OCI-LY7 (cell line): ENCODE measurements around the gene PAQR3. TPM values are rescaled to one million over a fixed set of nuclear protein-coding genes. Genes with fewer than 3 reads are reported as not detected.

Experiments
- Bru-seq: library from RNA; stranded (reverse); fragments of 400-500 nt; gene quantifications from one replicate; lab custom pipeline; 2021; lab: Mats Ljungman, UMichigan
- BruChase-seq, 2 experiments: library from RNA; stranded (reverse); fragments of 400-500 nt; gene quantifications; one replicate each; lab custom pipeline; 2021; lab: Mats Ljungman, UMichigan
- BruUV-seq: library from RNA; stranded (reverse); fragments of 400-500 nt; replicated peaks from 2 replicates; lab custom pipeline; 2021; lab: Mats Ljungman, UMichigan
- CTCF ChIA-PET: fragments of 300-600 bp; sonication (Branson Sonifier 250); formaldehyde crosslinking; loops from one replicate; lab custom pipeline; 2022; ENCODE audit warnings: antibody characterized with exemption; ENCODE audit not compliant: unreplicated experiment; lab: Charles Lee
- POLR2A ChIA-PET: fragments of 300-600 bp; sonication (Branson Sonifier 250); formaldehyde crosslinking; loops from one replicate; lab custom pipeline; 2022; ENCODE audit warnings: antibody characterized with exemption; lab: Charles Lee
- DNase-seq: peaks from one replicate; pipeline ENCODE4 v3.0.0-alpha.2; 2015; ENCODE audit warnings: low spot score
- H2AFZ ChIP-seq: fragments of 200-600 bp; sonication (generic), shearing (Covaris generic); 2 replicates; pipeline ENCODE4 v1.6.1; 2014; ENCODE audit warnings: mild to moderate bottlenecking, antibody characterized with exemption, low read length, moderate library complexity
- H3K27ac ChIP-seq: fragments of 200-600 bp; sonication (generic); 2 replicates; pipeline ENCODE4 v1.5.1; 2014; ENCODE audit warnings: mixed run types, low read depth, mild to moderate bottlenecking, moderate library complexity, low read length, inconsistent platforms; ENCODE audit not compliant: poor library complexity, severe bottlenecking
- H3K36me3 ChIP-seq: fragments of 200-600 bp; sonication (generic); 2 replicates; pipeline ENCODE4 v1.6.1; 2014; ENCODE audit warnings: mild to moderate bottlenecking, antibody characterized with exemption, low read length, moderate library complexity, mixed read lengths; ENCODE audit not compliant: insufficient read depth
- H3K4me1 ChIP-seq: fragments of 200-600 bp; sonication (generic); 2 replicates; pipeline ENCODE4 v1.5.1; 2014; ENCODE audit warnings: mild to moderate bottlenecking, low read length; ENCODE audit not compliant: insufficient read depth, poor library complexity, severe bottlenecking
- H3K4me2 ChIP-seq: fragments of 200-600 bp; sonication (generic); 2 replicates; pipeline ENCODE4 v1.6.1; 2014; ENCODE audit warnings: mild to moderate bottlenecking, low read length
- H3K4me3 ChIP-seq: fragments of 200-600 bp; sonication (generic); 2 replicates; pipeline ENCODE4 v1.5.1; 2014; ENCODE audit warnings: mild to moderate bottlenecking, low read depth, low read length; ENCODE audit not compliant: poor library complexity, severe bottlenecking
- H3K79me2 ChIP-seq: fragments of 200-600 bp; sonication (generic); 2 replicates; pipeline ENCODE4 v1.6.1; 2016; ENCODE audit warnings: low read depth, mild to moderate bottlenecking, low read length, moderate library complexity, mixed read lengths; ENCODE audit not compliant: insufficient read depth
- H3K9me2 ChIP-seq: fragments of 200-600 bp; sonication (generic); 2 replicates; pipeline ENCODE4 v1.6.1; 2016; ENCODE audit warnings: mild to moderate bottlenecking, low read length, mixed read lengths; ENCODE audit not compliant: insufficient read depth
- H3K9me3 ChIP-seq: fragments of 200-600 bp; sonication (generic); 2 replicates; pipeline ENCODE4 v1.6.1; 2014; ENCODE audit warnings: mild to moderate bottlenecking, mixed run types, low read length, mixed read lengths
- H4K20me1 ChIP-seq: fragments of 200-600 bp; sonication (generic); 2 replicates; pipeline ENCODE4 v1.6.1; 2014; ENCODE audit warnings: mild to moderate bottlenecking, antibody characterized with exemption, low read length, moderate library complexity, mixed read lengths; ENCODE audit not compliant: insufficient read depth
- CTCF ChIP-seq: fragments of 200-600 bp; sonication (generic); conservative IDR thresholded peaks from 2 replicates; pipeline ENCODE4 v1.5.1; 2014; ENCODE audit warnings: mild to moderate bottlenecking, antibody characterized with exemption, low read length, moderate library complexity, mixed read lengths
- EZH2phosphoT487 ChIP-seq: fragments of 200-600 bp; sonication (generic); IDR thresholded peaks from 2 replicates; pipeline ENCODE4 v1.6.1; 2018; ENCODE audit warnings: low read depth, borderline replicate concordance, mild to moderate bottlenecking, mixed run types, antibody characterized with exemption, low read length, moderate library complexity, mixed read lengths
- intact Hi-C: fragments of 100-400 bp; cut with micrococcal nuclease; formaldehyde crosslinking; loops from one replicate; pipeline ENCODE4 v1.10.0; 2022; ENCODE audit not compliant: unreplicated experiment
- long read RNA-seq: library from polyadenylated mRNA; stranded (forward); transcript quantifications from one replicate; pipeline ENCODE4 v2.0.0, GENCODE V29; 2022
- total RNA-seq, 2 experiments: library from RNA; depleted of rRNA in 1 of 2; stranded (reverse); fragments of >200 nt in 1 of 2; shearing (Covaris generic) in 1 of 2; gene quantifications; 2 replicates each; pipeline ENCODE4 v1.2.3, GENCODE V29; 2014 to 2022

Gene PAQR3, protein sequence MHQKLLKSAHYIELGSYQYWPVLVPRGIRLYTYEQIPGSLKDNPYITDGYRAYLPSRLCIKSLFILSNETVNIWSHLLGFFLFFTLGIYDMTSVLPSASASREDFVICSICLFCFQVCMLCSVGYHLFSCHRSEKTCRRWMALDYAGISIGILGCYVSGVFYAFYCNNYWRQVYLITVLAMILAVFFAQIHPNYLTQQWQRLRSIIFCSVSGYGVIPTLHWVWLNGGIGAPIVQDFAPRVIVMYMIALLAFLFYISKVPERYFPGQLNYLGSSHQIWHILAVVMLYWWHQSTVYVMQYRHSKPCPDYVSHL
- total RNA-seq (2014; rRNA removed; shearing (Covaris generic)) = 18.5 and 21.6 TPM in 2 replicates
- total RNA-seq (2022) = 26.0 and 28.4 TPM in 2 replicates
- percentile 70 among the genes with signal in this experiment for Bru-seq, nascent RNA
- percentile 83 among the genes with signal in this experiment for BruChase-seq, experiment 1, labeled RNA remaining after a 6-hour chase
- percentile 73 among the genes with signal in this experiment for BruChase-seq, experiment 2, labeled RNA remaining after a 2-hour chase
- long read RNA-seq, full-length matches to known transcripts = 50 of 70 reads
- long read RNA-seq, partial matches to known transcripts = 2 of 70 reads
- long read RNA-seq, other reads (novel, unspliced or antisense) = 18 of 70 reads

DNA sequence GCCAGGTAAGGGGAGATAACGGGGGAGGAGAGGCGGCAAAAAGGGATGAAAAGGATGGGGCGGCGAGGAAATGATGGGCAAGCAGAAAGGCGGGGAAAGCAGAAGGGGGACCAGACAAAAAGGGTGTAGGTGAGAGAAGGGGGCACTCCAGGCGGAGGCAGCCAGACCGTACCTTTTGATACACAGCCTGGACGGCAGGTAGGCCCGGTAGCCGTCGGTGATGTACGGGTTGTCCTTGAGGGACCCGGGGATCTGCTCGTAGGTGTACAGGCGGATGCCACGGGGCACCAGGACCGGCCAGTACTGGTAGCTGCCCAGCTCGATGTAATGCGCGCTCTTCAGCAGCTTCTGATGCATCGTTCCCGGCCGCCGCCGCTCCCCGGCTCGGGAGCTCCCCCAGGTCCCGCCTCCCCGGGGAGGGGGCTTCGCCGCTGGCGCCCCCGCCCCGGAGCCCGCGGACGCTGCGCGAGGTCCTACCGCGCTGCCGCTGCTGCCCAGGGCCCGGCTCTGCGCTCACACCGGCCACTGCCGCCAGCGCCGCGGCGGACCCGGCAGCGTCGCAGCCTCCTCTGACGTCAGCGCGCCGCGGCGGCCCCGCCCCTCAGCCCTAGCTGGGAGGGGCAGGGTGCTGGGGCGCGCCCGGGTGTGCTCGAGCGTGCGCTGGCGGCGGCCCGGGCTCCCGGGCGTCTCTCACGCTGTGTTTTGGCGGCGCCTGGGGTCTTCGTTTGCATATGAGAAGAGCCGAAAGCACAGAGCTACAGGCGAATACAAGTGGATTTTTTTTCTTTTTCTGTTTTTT, at the start of gene PAQR3:
PAQR3 (minus strand) TSS at position 571 of the 799 bp plus-strand sequence; CDS start at position 357, 214 bp downstream.
- POLR2A ChIA-PET = interaction anchor here (0.5 to 2.6 kb wide), 16 partner anchors 8 to 1666 kb away, joined by 3 to 10 read pairs (median 4); no protein-coding TSS in a partner anchor
- CTCF ChIA-PET = interaction anchor here (0.6 to 1.3 kb wide), 4 partner anchors 8 to 1239 kb away, joined by 3 to 11 read pairs (median 3); no protein-coding TSS in a partner anchor
- no peaks in the 10 kb centered on the region for H3K9me2 ChIP-seq
- TF ChIP-seq CTCF (0 out of 2 replicates have a peak, but pooled peaks have one; percentile 30), EZH2phosphoT487 (no peak)
- no peaks in the 10 kb centered on the region for H4K20me1 ChIP-seq
- peaks cover 19% of the 10 kb centered on the region for H3K4me1 ChIP-seq
- DNase-seq = peak; percentile 92
- H3K4me2 ChIP-seq = peak within 1 kb of the TSS; percentile 92
- peak within 1 kb of the TSS; percentile 30 for H3K27ac ChIP-seq
- BruUV-seq = no TSS peak
- H2AFZ ChIP-seq = peak within 1 kb of the TSS; percentile 100
- intact Hi-C loops = loop anchor here (1.0 to 5.0 kb wide), 2 partner anchors 162 to 327 kb away; partner anchors contain the start of gene BMP2K
- H3K9me3 ChIP-seq = no peaks in the 10 kb centered on the region
- peaks cover 7% of the 10 kb centered on the region; the same call in 1 of the 2 replicates for H3K36me3 ChIP-seq
- peak within 1 kb of the TSS; percentile 100 for H3K4me3 ChIP-seq
- H3K79me2 ChIP-seq = peaks cover 13% of the 10 kb centered on the region; the same call in 1 of the 2 replicates

- CTCF ChIA-PET = no interaction called here
- TF ChIP-seq CTCF (no peak), EZH2phosphoT487 (no peak)
Measured at GRCh38 chr4:78987683-78988082, 48.4 kb upstream of the PAQR3 start.

More at GRCh38 chr4:78987683-78988082, 48.4 kb upstream of the PAQR3 start:
- H3K27ac ChIP-seq = no peak overlapping the region
- POLR2A ChIA-PET = interaction anchor here (0.6 kb wide), 1 partner anchor 55 kb away, joined by 3 read pairs; no protein-coding TSS in a partner anchor
- no TSS peak for BruUV-seq
- H3K9me2 ChIP-seq = no peaks in the 10 kb centered on the region
- H3K4me1 ChIP-seq = no peaks in the 10 kb centered on the region
- no peaks in the 10 kb centered on the region for H3K36me3 ChIP-seq
- DNase-seq = no peak
- intact Hi-C loops = no loop called here
- H3K4me3 ChIP-seq = no peak overlapping the region
- H3K79me2 ChIP-seq = no peaks in the 10 kb centered on the region
- no peak overlapping the region for H2AFZ ChIP-seq
- H3K4me2 ChIP-seq = no peak overlapping the region
- no peaks in the 10 kb centered on the region for H4K20me1 ChIP-seq
- H3K9me3 ChIP-seq = no peaks in the 10 kb centered on the region
